SK-N-SH (cell line): ENCODE results near the gene P2RY1.

ENCODE experiments used
- EP300 ChIP-seq, 2 experiments: IDR thresholded peaks; 2 replicates each; pipeline versions ENCODE4 v1.4.0 to v1.6.1; 2012; ENCODE audit warnings: borderline replicate concordance in 1 of 2, low read depth in 1 of 2, low read length in 1 of 2
- NFIC ChIP-seq: IDR thresholded peaks from 2 replicates; pipeline ENCODE4 v1.4.0; 2012; ENCODE audit warnings: borderline replicate concordance
- RAD21 ChIP-seq: IDR thresholded peaks from 2 replicates; pipeline ENCODE4 v1.6.1; 2012; ENCODE audit warnings: mild to moderate bottlenecking, low read length
- TAF1 ChIP-seq: IDR thresholded peaks from 2 replicates; pipeline ENCODE4 v1.6.1; 2012; ENCODE audit warnings: low read depth, mild to moderate bottlenecking, low read length, moderate library complexity, borderline replicate concordance
- TF ChIP-seq, protein P1 (sequence below): fragments of 200-600 bp; sonication (generic); IDR thresholded peaks from 2 replicates; pipeline ENCODE4 v1.6.1; 2017; ENCODE audit warnings: antibody characterized with exemption, mild to moderate bottlenecking, moderate library complexity
- TF ChIP-seq, protein P2 (sequence below): fragments of 150-350 bp; IDR thresholded peaks from 2 replicates; pipeline ENCODE4 v1.6.1; 2017; ENCODE audit warnings: antibody characterized with exemption, low read length, low read depth, borderline replicate concordance
- TF ChIP-seq, protein P3 (sequence below): fragments of 150-350 bp; IDR thresholded peaks from 2 replicates; pipeline ENCODE4 v1.6.1; 2016; ENCODE audit warnings: mild to moderate bottlenecking, low read depth, low read length
- TF ChIP-seq, protein P4 (sequence below): IDR thresholded peaks from 2 replicates; pipeline ENCODE4 v1.4.0; 2012; ENCODE audit warnings: low read depth
- TF ChIP-seq, protein P5 (sequence below): IDR thresholded peaks from 2 replicates; pipeline ENCODE4 v1.6.1; 2012; ENCODE audit warnings: mild to moderate bottlenecking, low read depth, low read length, moderate library complexity

DNA sequence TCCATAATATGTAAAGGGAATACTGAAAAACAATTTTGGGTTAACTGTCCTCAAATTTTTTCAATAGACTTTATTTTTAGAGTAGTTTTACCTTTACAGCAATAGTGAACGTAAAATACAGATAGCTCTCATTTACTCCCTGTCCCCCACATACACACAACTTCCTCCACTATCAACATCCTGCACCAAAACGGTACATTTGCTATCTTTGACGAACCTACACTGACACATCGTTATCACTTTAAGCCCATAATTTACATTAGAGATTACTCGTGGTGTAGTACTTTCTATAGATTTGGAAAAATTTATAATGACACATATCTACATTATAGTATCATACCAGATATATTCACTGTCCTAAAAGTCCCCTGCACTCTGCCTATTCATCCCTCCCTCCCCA, 16.9 kb upstream of the P2RY1 start:
- no peak for TF ChIP-seq NFIC
- TF ChIP-seq, protein P1, sequence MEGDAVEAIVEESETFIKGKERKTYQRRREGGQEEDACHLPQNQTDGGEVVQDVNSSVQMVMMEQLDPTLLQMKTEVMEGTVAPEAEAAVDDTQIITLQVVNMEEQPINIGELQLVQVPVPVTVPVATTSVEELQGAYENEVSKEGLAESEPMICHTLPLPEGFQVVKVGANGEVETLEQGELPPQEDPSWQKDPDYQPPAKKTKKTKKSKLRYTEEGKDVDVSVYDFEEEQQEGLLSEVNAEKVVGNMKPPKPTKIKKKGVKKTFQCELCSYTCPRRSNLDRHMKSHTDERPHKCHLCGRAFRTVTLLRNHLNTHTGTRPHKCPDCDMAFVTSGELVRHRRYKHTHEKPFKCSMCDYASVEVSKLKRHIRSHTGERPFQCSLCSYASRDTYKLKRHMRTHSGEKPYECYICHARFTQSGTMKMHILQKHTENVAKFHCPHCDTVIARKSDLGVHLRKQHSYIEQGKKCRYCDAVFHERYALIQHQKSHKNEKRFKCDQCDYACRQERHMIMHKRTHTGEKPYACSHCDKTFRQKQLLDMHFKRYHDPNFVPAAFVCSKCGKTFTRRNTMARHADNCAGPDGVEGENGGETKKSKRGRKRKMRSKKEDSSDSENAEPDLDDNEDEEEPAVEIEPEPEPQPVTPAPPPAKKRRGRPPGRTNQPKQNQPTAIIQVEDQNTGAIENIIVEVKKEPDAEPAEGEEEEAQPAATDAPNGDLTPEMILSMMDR: no peak
- TF ChIP-seq TAF1: no peak
- TF ChIP-seq, protein P2, sequence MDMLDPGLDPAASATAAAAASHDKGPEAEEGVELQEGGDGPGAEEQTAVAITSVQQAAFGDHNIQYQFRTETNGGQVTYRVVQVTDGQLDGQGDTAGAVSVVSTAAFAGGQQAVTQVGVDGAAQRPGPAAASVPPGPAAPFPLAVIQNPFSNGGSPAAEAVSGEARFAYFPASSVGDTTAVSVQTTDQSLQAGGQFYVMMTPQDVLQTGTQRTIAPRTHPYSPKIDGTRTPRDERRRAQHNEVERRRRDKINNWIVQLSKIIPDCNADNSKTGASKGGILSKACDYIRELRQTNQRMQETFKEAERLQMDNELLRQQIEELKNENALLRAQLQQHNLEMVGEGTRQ: no peak
- no peak for TF ChIP-seq EP300 (IDR thresholded peaks at IDR 0.05; ENCODE audit: borderline replicate concordance in 1 of 2, low read depth in 1 of 2, low read length in 1 of 2)
- TF ChIP-seq, protein P3, sequence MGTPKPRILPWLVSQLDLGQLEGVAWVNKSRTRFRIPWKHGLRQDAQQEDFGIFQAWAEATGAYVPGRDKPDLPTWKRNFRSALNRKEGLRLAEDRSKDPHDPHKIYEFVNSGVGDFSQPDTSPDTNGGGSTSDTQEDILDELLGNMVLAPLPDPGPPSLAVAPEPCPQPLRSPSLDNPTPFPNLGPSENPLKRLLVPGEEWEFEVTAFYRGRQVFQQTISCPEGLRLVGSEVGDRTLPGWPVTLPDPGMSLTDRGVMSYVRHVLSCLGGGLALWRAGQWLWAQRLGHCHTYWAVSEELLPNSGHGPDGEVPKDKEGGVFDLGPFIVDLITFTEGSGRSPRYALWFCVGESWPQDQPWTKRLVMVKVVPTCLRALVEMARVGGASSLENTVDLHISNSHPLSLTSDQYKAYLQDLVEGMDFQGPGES: no peak
- TF ChIP-seq RAD21: no peak
- TF ChIP-seq, protein P4, sequence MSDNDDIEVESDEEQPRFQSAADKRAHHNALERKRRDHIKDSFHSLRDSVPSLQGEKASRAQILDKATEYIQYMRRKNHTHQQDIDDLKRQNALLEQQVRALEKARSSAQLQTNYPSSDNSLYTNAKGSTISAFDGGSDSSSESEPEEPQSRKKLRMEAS: no peak
- TF ChIP-seq, protein P5, sequence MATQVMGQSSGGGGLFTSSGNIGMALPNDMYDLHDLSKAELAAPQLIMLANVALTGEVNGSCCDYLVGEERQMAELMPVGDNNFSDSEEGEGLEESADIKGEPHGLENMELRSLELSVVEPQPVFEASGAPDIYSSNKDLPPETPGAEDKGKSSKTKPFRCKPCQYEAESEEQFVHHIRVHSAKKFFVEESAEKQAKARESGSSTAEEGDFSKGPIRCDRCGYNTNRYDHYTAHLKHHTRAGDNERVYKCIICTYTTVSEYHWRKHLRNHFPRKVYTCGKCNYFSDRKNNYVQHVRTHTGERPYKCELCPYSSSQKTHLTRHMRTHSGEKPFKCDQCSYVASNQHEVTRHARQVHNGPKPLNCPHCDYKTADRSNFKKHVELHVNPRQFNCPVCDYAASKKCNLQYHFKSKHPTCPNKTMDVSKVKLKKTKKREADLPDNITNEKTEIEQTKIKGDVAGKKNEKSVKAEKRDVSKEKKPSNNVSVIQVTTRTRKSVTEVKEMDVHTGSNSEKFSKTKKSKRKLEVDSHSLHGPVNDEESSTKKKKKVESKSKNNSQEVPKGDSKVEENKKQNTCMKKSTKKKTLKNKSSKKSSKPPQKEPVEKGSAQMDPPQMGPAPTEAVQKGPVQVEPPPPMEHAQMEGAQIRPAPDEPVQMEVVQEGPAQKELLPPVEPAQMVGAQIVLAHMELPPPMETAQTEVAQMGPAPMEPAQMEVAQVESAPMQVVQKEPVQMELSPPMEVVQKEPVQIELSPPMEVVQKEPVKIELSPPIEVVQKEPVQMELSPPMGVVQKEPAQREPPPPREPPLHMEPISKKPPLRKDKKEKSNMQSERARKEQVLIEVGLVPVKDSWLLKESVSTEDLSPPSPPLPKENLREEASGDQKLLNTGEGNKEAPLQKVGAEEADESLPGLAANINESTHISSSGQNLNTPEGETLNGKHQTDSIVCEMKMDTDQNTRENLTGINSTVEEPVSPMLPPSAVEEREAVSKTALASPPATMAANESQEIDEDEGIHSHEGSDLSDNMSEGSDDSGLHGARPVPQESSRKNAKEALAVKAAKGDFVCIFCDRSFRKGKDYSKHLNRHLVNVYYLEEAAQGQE: no peak
